Upper lobe of right lung (tissue), 1 donor: ENCODE data around the gene SLC16A11. TPM values are rescaled to one million over a fixed set of nuclear protein-coding genes. Genes with fewer than 3 reads are reported as not detected.

Experiments
- ATAC-seq: fragments of 200-7000 bp; cut with Tn5 transposase; one replicate; pipeline ENCODE4 v1.9.1; 2020; ENCODE audit warnings: mild to moderate bottlenecking, moderate library complexity
- DNase-seq: peaks from one replicate; pipeline ENCODE4 v3.0.0-alpha.2; 2020
- H3K27ac ChIP-seq: fragments of 200-600 bp; one replicate; pipeline ENCODE4 v1.8.0; 2022
- H3K27me3 ChIP-seq: fragments of 200-600 bp; one replicate; pipeline ENCODE4 v1.8.0; 2022; ENCODE audit warnings: mild to moderate bottlenecking
- H3K36me3 ChIP-seq: fragments of 200-600 bp; one replicate; pipeline ENCODE4 v1.8.0; 2022
- H3K4me1 ChIP-seq: fragments of 200-600 bp; one replicate; pipeline ENCODE4 v1.8.0; 2022
- H3K4me3 ChIP-seq: fragments of 200-600 bp; one replicate; pipeline ENCODE4 v1.8.0; 2022; ENCODE audit warnings: mild to moderate bottlenecking
- H3K9me3 ChIP-seq: fragments of 200-600 bp; one replicate; pipeline ENCODE4 v1.8.0; 2022
- intact Hi-C: fragments of 100-400 bp; cut with DNase I; formaldehyde crosslinking; loops from one replicate; pipeline ENCODE4 v1.11.0; 2022
- total RNA-seq: library from RNA; stranded (reverse); fragmentation: NEBNext Ultra II Directional; extraction: Animal tissue kit (Norgen Biotek cat#: 25700); gene quantifications from one replicate; pipeline ENCODE4 v1.2.1, GENCODE V29; 2021
- TF ChIP-seq, protein P1 (sequence below): fragments of 200-600 bp; IDR thresholded peaks from one replicate; pipeline ENCODE4 v1.8.0; 2022; ENCODE audit warnings: antibody characterized with exemption
- donor health status: DM: no; HTN: yes; CAD: no; lungs with severe emphysema.

SLC16A11 gene
- total RNA-seq, 1 donor from 2014 or later: 6.8 TPM

DNA sequence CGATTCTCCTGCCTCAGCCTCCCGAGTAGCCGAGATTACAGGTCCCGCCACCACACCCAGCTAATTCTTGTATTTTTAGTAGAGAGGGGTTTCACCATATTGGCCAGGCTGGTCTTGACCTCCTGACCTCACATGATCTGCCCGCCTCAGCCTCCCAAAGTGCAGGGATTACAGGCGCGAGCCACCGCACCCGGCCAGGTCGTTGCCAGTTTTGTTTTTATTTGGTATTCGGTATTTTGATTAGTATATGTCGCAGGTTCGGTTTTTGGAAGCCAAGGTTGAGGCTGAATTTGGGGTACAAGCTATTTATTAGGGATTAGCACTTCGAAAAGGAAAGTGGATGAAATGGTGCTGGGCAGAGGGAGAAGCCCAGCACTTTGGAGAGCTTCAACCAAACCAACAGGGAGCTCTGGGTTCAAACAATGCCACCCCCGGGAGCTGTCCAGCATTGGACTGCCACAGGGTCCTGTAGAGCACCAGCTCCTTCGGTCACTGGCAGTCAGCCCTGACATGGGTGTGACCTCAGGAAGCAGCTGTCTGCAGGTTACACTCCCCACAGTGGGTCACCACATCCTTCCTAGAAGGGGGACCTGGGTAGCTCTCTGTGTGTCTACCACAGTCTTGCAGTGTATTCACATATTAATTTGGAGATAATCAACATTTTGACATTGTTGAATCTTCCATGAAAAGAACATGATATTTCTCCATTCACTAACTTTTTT, 37.6 kb upstream of the SLC16A11 start:
- Histone ChIP-seq H3K4me1 (peaks cover 4% of the 10 kb centered on the region), H3K36me3 (no peaks in the 10 kb centered on the region), H3K4me3 (no peak overlapping the region), H3K27me3 (no peaks in the 10 kb centered on the region), H3K27ac (no peak overlapping the region), H3K9me3 (no peaks in the 10 kb centered on the region)
- DNase-seq (no peak), ATAC-seq (no peak)
- TF ChIP-seq, protein P1, sequence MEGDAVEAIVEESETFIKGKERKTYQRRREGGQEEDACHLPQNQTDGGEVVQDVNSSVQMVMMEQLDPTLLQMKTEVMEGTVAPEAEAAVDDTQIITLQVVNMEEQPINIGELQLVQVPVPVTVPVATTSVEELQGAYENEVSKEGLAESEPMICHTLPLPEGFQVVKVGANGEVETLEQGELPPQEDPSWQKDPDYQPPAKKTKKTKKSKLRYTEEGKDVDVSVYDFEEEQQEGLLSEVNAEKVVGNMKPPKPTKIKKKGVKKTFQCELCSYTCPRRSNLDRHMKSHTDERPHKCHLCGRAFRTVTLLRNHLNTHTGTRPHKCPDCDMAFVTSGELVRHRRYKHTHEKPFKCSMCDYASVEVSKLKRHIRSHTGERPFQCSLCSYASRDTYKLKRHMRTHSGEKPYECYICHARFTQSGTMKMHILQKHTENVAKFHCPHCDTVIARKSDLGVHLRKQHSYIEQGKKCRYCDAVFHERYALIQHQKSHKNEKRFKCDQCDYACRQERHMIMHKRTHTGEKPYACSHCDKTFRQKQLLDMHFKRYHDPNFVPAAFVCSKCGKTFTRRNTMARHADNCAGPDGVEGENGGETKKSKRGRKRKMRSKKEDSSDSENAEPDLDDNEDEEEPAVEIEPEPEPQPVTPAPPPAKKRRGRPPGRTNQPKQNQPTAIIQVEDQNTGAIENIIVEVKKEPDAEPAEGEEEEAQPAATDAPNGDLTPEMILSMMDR: no peak
- intact Hi-C loops: no loop called here

DNA sequence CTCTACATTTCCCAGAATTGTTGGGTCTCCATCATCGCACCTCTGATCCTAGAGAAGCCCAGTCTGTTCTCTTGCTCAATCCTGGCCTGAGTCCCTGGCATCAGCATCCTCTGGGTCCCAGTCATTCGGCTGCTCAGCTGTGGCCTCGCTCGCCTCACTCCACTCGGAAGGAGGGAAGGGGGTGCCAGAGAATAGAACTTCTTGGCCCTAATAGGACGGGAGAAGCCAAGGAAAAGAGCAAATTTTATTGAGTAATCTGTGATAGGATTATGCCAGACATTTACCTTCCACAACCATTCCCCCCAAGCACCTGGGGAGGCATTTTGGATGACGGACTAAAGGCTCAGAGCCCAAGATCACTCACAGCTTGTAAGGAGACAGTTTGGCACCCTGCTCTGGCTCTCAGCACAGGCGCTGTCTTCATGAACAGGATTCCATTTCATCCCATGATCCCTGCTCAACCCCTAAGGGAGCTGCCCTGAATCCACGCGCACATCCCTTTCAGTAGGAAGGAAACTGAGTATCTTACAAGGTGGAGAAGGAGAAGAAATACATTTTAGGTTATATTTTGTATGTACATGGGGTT, 36.7 kb upstream of the SLC16A11 start:
- intact Hi-C loops: no loop called here
- Histone ChIP-seq H3K36me3 (no peaks in the 10 kb centered on the region), H3K4me1 (peaks cover 4% of the 10 kb centered on the region), H3K27ac (no peak overlapping the region), H3K27me3 (no peaks in the 10 kb centered on the region), H3K4me3 (no peak overlapping the region), H3K9me3 (no peaks in the 10 kb centered on the region)
- no peak for DNase-seq
- TF ChIP-seq, protein P1: no peak
- ATAC-seq: peak; percentile 59

DNA sequence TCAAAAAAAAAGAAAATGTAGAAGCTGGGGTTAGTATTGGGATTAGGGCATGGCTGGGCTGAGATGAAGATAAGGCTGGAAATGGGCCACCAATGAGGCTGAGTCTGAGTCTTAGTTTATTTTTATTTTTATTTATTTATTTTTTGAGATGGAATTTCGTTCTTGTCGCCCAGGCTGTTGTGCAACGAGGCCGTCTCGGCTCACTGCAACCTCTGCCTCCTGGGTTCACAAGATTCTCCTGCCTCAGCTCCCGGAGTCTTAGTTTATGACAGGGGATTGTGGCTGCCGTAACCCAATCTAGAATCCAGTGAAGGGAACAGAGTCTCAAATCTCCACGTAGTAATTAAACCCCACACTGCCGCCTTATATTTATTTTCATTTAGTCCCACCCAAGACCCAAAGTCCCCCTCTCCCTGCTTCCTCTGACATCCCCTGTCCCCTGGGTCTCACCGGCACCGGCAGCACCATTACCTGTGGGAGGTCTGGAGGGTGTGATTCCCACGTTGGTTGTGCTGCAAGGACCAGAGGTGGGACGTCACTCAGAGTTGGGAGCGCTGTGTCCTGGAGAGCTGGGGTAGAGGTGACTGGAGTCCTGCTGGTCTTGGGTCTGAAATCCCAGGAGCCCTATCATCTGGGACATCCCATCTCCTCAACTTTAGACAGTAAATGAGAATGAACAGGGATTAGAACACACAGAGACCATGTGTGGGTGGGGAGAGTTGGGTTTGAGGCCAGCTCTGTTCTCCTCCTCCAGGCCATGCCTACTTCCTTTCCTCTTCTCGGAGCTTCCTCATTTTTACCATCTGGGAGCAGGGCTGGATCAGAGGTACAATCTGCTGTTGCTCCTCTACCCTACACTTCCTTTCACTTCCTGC, 35.9 kb upstream of the SLC16A11 start, which contains the start of gene CLEC10A:
Gene CLEC10A, minus strand, starts transcription at position 671 of the 875 bp plus-strand sequence. CDS start 1,439 bp downstream, outside the sequence.
- intact Hi-C loops: no loop called here
- Histone ChIP-seq H3K36me3 (no peaks in the 10 kb centered on the region), H3K27ac (peak within 1 kb of the TSS; percentile 13), H3K4me3 (no peak within 1 kb of the TSS), H3K9me3 (no peaks in the 10 kb centered on the region), H3K4me1 (peaks cover 4% of the 10 kb centered on the region), H3K27me3 (no peaks in the 10 kb centered on the region)
- ATAC-seq: peak; percentile 89
- no peak for DNase-seq
- TF ChIP-seq, protein P1: no peak

DNA sequence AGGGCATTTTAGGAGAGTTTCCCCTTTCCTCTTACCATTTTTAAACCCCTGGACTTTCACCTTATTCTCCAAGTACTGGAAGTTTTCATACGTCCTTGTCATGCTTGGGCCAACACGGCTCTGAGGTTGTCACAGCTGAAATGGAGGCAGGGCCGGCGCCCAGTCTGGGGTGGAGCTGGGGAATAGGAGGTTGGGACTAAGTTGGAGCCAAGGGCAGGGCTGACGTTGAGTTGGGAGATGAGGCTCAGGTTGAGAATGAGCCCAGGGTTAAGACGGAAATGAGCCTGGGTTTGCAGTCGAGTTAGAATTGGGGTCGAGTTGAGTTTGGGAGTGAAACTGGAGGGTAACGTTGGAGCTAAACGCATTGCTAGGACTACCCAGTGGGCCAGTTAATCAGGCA, 34.8 kb upstream of the SLC16A11 start:
- Histone ChIP-seq H3K4me3 (no peak overlapping the region), H3K27me3 (no peaks in the 10 kb centered on the region), H3K27ac (no peak overlapping the region), H3K9me3 (no peaks in the 10 kb centered on the region), H3K4me1 (peaks cover 4% of the 10 kb centered on the region), H3K36me3 (no peaks in the 10 kb centered on the region)
- no peak for ATAC-seq
- TF ChIP-seq, protein P1: no peak
- intact Hi-C loops: no loop called here
- DNase-seq: no peak

DNA sequence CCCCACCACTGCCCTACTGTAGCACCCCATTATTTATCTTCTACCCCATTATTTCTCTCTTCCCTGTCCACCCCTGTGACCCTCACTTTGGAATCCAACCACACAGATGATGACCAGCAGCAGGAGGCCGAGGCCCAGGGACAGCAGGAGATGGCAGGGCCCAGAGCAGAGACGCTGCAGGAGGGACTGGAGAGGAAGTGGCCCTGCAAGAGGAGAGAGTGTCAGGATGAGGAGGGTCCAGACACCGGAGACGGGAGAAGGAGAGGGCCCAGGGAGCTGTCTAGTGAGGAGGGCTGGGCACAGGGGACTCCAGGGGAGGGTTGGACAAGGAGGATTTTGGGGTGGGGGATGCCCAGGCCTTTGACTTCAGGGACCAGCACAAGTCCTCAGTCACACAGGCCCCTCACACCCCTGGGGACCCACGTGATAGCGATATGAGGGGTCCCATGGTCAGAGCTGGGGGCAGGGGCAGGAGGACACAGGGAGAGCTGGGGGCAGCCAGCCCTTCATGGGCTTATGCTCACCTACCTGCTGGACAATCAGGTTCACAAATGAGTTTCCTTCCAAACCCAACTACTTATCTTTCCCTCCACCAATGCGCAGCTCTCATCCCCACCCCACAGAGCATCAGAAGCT, 34.1 kb upstream of the SLC16A11 start:
- no peaks in the 10 kb centered on the region for H3K36me3 ChIP-seq
- ATAC-seq (no peak), DNase-seq (no peak)
- H3K27ac ChIP-seq: no peak overlapping the region
- intact Hi-C loops: no loop called here
- TF ChIP-seq, protein P1: no peak
- no peaks in the 10 kb centered on the region for H3K27me3 ChIP-seq
- H3K9me3 ChIP-seq: no peaks in the 10 kb centered on the region
- peaks cover 4% of the 10 kb centered on the region for H3K4me1 ChIP-seq
- no peak overlapping the region for H3K4me3 ChIP-seq
